Measurements from ENCODE around the gene SOX2. TPM values are rescaled to one million over a fixed set of nuclear protein-coding genes. Genes with fewer than 3 reads are reported as not detected.

The SOX2 gene
- total RNA-seq, 2 experiments from 2014 or later: not detected

DNA sequence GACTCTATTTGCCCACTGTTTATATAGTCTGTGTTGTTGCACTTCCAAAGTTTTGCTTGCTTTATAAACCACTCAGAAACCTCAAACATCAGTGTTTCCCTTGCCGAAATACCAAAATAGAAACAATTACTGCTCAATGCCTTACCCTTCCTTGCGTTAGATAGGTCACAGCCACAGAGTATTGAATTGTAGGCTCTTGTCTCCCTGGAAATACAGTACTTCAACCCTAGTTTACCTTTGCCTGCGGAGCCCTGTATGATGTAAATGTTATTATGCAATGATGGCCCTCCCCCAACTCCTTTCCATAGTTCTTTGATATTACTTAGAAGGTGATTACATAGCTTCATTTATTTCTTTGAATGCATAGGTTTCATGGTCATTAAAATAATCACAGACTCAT is 44.2 kb downstream of the SOX2 start:
- Mint-ChIP-seq H3K27ac (no peak overlapping the region), H3K36me3 (ENCODE audit: low read depth) (no peaks in the 10 kb centered on the region), H3K4me3 (no peak overlapping the region), H3K27me3 (peaks cover 19% of the 10 kb centered on the region), H3K9me3 (no peaks in the 10 kb centered on the region), H3K4me1 (ENCODE audit: low read depth) (no peaks in the 10 kb centered on the region)
- intact Hi-C loops (cut with DNase I, micrococcal nuclease): no loop called here
- H3K36me3 ChIP-seq (ENCODE audit: insufficient read depth, low read length): no peaks in the 10 kb centered on the region
- DNase-seq (no peak), ATAC-seq (ENCODE audit: poor library complexity) (no peak)
- H3K27ac ChIP-seq (ENCODE audit: low read depth in 1 of 2, low read length in 2 of 2): no peak overlapping the region
- H3K4me3 ChIP-seq (ENCODE audit: low read length): no peak overlapping the region
- H3K4me1 ChIP-seq (ENCODE audit: insufficient read depth, low read length): no peaks in the 10 kb centered on the region
- ChIA-PET POLR2A (no interaction called here), CTCF (no interaction called here)
- H3K9me3 ChIP-seq (ENCODE audit: control insufficient read depth in 1 of 2, insufficient read depth in 1 of 2, low read length in 2 of 2): no peaks in the 10 kb centered on the region
- H3K27me3 ChIP-seq (ENCODE audit: control insufficient read depth in 1 of 2, insufficient read depth in 2 of 2, low read length in 2 of 2): peaks cover 0 to 3% of the 10 kb centered on the region in 2 experiments
- TF ChIP-seq, protein P1, sequence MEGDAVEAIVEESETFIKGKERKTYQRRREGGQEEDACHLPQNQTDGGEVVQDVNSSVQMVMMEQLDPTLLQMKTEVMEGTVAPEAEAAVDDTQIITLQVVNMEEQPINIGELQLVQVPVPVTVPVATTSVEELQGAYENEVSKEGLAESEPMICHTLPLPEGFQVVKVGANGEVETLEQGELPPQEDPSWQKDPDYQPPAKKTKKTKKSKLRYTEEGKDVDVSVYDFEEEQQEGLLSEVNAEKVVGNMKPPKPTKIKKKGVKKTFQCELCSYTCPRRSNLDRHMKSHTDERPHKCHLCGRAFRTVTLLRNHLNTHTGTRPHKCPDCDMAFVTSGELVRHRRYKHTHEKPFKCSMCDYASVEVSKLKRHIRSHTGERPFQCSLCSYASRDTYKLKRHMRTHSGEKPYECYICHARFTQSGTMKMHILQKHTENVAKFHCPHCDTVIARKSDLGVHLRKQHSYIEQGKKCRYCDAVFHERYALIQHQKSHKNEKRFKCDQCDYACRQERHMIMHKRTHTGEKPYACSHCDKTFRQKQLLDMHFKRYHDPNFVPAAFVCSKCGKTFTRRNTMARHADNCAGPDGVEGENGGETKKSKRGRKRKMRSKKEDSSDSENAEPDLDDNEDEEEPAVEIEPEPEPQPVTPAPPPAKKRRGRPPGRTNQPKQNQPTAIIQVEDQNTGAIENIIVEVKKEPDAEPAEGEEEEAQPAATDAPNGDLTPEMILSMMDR (IDR thresholded peaks at IDR 0.05): no peak

DNA sequence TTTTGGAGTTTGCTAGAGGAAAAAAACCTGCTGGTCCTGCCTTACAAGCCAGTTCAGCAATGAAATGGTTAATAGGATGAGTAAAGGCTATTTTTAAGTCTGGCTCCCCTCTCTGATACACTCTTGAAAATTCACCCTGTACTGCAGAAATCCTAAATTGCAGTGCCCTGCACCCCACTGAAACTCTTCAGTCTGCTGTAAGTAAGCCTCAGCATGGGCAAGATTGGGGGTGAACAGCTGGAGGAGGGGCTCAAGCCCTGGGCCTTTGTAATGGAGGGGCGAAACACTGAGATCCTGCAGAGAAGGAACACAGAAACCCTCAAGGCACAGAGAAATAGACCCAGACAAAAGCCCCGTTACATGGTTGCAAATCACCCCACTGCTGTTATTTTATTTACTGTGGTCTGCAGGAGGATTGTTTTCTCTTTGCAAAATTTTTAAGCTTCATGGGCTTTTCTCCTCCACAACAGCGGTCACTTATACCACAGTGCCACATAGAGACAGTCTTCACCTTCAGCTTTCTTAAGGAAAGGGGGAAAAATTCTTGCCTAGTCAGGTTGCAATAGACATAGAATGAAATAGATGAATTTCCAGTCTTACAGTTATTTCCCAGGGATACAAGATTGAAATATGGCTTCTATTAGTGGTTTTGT is 45.0 kb downstream of the SOX2 start:
- ATAC-seq (ENCODE audit: poor library complexity): no peak
- POLR2A ChIA-PET: no interaction called here

DNA sequence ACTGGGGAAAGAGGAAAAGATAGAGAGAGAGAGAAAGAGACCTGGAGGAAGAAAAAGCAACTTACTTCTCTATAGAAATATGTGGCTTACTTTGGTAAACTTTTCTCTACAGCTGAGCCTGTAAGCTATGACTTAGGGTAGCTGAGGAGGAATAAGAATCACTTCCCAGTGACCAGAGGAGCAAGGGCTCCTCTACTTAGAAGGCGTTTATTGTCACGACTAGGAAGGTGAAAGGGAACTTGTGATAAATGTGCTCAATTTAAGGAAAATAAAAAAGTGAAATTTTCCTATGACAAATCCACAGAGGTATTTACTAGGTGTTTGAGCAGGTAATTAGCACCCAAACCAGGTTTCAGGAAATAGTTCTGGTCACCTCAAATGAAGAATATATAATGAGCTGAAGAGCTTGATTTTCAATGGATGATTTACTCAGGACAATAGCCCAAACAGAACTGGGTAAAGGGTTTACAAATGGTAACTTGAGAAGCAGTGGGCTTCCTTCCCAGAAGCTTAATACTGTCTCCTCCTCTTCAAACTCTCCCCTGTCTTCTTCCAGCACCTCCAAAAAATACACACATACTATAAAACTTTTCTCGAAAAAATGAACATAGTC is 46.1 kb downstream of the SOX2 start:
- CTCF ChIA-PET: no interaction called here
- H3K27ac ChIP-seq (ENCODE audit: low read depth in 1 of 2, low read length in 2 of 2): no peak overlapping the region
- ATAC-seq (ENCODE audit: poor library complexity): no peak

More for the DNA sequence above, 45.0 kb downstream of the SOX2 start:
- Mint-ChIP-seq H3K4me1 (ENCODE audit: low read depth) (no peaks in the 10 kb centered on the region), H3K27me3 (peaks cover 19% of the 10 kb centered on the region), H3K36me3 (ENCODE audit: low read depth) (no peaks in the 10 kb centered on the region), H3K27ac (no peak overlapping the region), H3K9me3 (no peaks in the 10 kb centered on the region), H3K4me3 (no peak overlapping the region)
- Histone ChIP-seq H3K36me3 (ENCODE audit: insufficient read depth, low read length) (no peaks in the 10 kb centered on the region), H3K4me3 (ENCODE audit: low read length) (no peak overlapping the region), H3K27me3 (ENCODE audit: control insufficient read depth in 1 of 2, insufficient read depth in 2 of 2, low read length in 2 of 2) (peaks cover 0 to 3% of the 10 kb centered on the region in 2 experiments), H3K9me3 (ENCODE audit: control insufficient read depth in 1 of 2, insufficient read depth in 1 of 2, low read length in 2 of 2) (no peaks in the 10 kb centered on the region), H3K27ac (ENCODE audit: low read depth in 1 of 2, low read length in 2 of 2) (no peak overlapping the region), H3K4me1 (ENCODE audit: insufficient read depth, low read length) (no peaks in the 10 kb centered on the region)
- CTCF ChIA-PET: no interaction called here
- TF ChIP-seq, protein P1 (IDR thresholded peaks at IDR 0.05): no peak
- intact Hi-C loops (cut with DNase I, micrococcal nuclease): no loop called here
- no peak for DNase-seq

More for the DNA sequence above, 46.1 kb downstream of the SOX2 start:
- intact Hi-C loops (cut with DNase I, micrococcal nuclease): no loop called here
- no peaks in the 10 kb centered on the region for H3K36me3 Mint-ChIP-seq (ENCODE audit: low read depth)
- TF ChIP-seq, protein P1 (IDR thresholded peaks at IDR 0.05): no peak
- no peak overlapping the region for H3K4me3 Mint-ChIP-seq
- Histone ChIP-seq H3K27me3 (ENCODE audit: control insufficient read depth in 1 of 2, insufficient read depth in 2 of 2, low read length in 2 of 2) (peaks cover 0 to under 1% of the 10 kb centered on the region in 2 experiments), H3K4me1 (ENCODE audit: insufficient read depth, low read length) (no peaks in the 10 kb centered on the region), H3K36me3 (ENCODE audit: insufficient read depth, low read length) (no peaks in the 10 kb centered on the region), H3K9me3 (ENCODE audit: control insufficient read depth in 1 of 2, insufficient read depth in 1 of 2, low read length in 2 of 2) (no peaks in the 10 kb centered on the region), H3K4me3 (ENCODE audit: low read length) (no peak overlapping the region)
- H3K27ac Mint-ChIP-seq: no peak overlapping the region
- H3K4me1 Mint-ChIP-seq (ENCODE audit: low read depth): no peaks in the 10 kb centered on the region
- H3K27me3 Mint-ChIP-seq: peaks cover 17% of the 10 kb centered on the region
- no peaks in the 10 kb centered on the region for H3K9me3 Mint-ChIP-seq
- POLR2A ChIA-PET: no interaction called here
- no peak for DNase-seq
